Measurements from ENCODE around the gene CARF.
A peak's percentile ranks its signal among the peaks of the same experiment; 100 is the strongest.

CARF gene

DNA sequence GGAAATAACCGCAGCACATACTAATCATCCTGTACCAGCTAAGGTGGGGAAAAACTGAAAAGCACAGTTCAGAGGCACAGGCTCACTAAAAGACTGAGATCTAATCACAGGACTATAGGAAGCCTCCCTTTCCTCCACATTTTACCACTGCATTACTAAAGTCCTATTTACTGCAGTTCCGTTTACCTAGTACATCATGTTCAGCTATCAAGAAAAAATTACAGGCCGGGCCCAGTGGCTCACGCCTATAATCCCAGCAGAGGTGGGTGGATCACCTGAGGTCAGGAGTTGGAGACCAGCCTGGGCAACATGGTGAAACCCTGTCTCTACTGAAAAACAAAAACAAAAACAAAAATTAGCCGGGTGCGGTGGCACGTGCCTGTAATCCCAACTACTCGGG is 91.6 kb downstream of the CARF start:
- H3K27ac ChIP-seq: no peak overlapping the region
- no peak for DNase-seq (ENCODE audit: low spot score)
- H3K4me3 ChIP-seq: no peak overlapping the region

DNA sequence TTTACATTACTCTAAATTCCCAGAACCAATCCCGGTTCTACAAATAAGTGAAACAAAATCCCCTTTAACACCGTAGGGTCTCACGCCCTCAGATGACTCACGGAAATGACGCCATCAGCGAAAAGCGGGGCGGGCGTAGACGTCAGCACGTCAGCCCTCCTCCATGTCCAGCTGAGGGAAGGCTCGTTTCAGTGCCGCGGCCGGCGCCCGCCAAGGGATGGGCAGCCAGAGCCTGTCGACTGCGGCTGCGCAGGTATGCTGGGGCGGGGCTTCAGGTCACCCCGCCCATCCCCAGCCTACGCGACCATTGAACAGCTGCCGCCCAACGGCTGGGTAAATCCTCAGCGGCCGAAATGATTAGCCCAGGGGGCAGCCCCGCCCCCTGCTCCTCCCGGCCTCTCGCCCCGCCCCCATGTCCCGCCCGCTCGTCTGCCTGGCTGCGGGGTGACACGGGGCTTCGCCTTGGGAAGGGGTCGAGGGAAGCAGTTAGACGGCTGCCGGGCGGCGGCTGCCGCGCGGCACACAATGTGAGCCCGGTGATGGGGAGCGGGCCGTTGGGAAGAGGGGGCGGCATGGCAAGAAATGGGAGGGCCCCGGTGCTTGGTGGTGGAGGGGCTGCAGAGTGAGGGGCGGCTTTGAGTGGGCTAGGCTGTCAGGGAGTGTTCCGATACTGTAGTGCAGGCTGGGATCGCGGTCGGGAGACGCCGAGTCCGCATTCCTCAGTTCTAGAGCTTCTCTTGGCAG is 102.6 kb downstream of the CARF start, which contains the start of gene NBEAL1:
Gene NBEAL1, plus strand, starts transcription at position 420 of the 744 bp plus-strand sequence. CDS start 1,510 bp downstream, outside the sequence.
- TF ChIP-seq CTCF (IDR thresholded peaks at IDR 0.05): no peak
- Histone ChIP-seq H3K27ac (peak within 1 kb of the TSS; percentile 95 to 98), H3K4me3 (peak within 1 kb of the TSS; percentile 87)
- DNase-seq (ENCODE audit: low spot score): peak; percentile 99

More for the DNA sequence above, 91.6 kb downstream of the CARF start:
- no peak for TF ChIP-seq CTCF (IDR thresholded peaks at IDR 0.05)

DNA sequence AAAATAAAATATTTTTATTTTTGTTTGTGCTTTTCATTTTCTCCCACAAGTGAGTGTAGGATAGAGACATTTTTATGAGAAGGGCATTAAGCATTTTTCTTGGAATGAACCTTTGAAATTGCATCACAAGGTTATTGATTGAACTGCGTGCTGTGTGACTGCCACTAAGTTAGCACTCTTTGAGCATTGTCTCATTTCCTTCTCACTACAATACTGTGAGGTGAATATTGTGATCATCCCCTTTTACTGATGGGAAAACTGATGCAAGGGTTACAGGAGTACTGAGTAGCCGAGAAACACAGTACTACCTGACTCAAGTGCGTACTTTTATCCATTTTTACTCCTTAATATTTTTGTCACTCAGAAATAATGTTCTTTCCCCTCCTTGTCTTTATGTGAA is 104.6 kb downstream of the CARF start:
- Histone ChIP-seq H3K4me3 (peak overlapping the region; percentile 87), H3K27ac (peak overlapping the region; percentile 72 to 95)
- DNase-seq (ENCODE audit: low spot score): no peak
- no peak for TF ChIP-seq CTCF (IDR thresholded peaks at IDR 0.05)

DNA sequence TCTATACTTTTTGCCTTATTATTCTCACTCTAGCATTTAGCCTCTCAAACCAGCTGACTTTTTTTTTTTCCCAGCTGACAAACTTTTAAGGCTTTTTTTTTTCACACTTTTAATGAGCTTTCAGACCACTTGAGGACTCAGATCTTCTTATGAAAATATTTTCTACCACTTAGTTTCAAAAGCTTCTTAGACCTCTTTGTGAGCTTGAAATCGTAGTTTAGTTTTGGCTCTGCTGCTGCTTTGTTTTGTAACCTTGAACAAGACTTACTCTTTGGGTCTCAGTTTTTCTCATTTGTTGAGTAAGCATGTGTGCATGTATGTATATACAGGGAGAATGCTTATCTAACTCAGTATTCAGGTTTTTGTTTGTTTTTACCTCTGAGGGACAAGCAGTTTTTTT is 106.1 kb downstream of the CARF start:
- no peak for DNase-seq (ENCODE audit: low spot score)
- no peak for TF ChIP-seq CTCF (IDR thresholded peaks at IDR 0.05)
- Histone ChIP-seq H3K4me3 (peak overlapping the region; percentile 87), H3K27ac (peak overlapping the region in 1 of 2 donors; percentile 95)

GRCh38 chr2:203019142-203019541 is 107.1 kb downstream of the CARF start:
- peak overlapping the region; percentile 73 to 95 for H3K27ac ChIP-seq
- peak overlapping the region; percentile 87 for H3K4me3 ChIP-seq
- no peak for TF ChIP-seq CTCF (IDR thresholded peaks at IDR 0.05)
- DNase-seq (ENCODE audit: low spot score): no peak

DNA sequence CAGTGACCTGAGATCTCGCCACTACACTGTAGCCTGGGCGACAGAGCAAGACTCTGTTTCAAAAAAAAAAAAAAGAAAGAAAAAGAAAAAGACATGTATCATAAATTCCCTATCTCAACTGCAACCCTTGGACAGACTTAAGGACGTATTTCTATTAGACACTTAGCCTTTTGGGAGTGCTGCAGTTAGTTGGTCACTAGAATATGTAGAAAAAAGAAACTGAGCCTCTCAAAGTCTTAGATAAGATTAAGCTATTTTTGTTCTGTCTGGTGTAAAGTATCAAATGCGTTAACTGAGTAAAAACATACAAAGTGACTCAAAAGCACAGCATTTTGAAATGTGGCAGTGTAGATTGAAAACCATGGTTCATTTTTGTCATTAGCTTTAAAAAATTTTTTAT is 109.9 kb downstream of the CARF start:
- TF ChIP-seq CTCF (IDR thresholded peaks at IDR 0.05): no peak
- Histone ChIP-seq H3K4me3 (peak overlapping the region; percentile 44), H3K27ac (peak overlapping the region; percentile 73 to 79)
- no peak for DNase-seq (ENCODE audit: low spot score)

DNA sequence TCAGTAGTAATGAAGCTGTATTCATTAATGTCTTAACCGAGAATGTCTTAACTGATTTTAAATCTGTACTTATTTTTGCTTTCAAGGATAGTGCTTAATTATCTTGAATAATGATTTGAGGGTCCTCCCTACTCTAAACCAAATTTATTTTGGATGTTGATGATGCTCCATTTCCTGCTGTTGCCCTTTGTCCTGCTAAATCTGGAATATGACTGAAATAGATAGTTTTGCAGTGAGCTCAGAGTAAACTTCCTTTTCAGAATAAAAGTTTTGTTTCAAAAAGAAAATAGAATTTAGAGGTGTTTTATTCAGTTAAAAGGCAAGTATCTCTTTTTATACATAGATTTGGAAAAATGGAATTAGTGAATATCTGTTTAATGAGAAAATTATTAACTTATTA is 110.7 kb downstream of the CARF start:
- peak overlapping the region; percentile 29 for H3K4me3 ChIP-seq
- no peak for DNase-seq (ENCODE audit: low spot score)
- TF ChIP-seq CTCF (IDR thresholded peaks at IDR 0.05): no peak
- peak overlapping the region; percentile 70 to 79 for H3K27ac ChIP-seq
